Lower lobe of right lung (tissue), 2 donors: ENCODE measurements around the gene ARHGAP24. TPM values are rescaled to one million over a fixed set of nuclear protein-coding genes. Genes with fewer than 3 reads are reported as not detected.

Experiments
- ATAC-seq, 2 donors: fragments of 200-7000 bp; cut with Tn5 transposase; one replicate each; pipeline ENCODE4 v1.9.1; 2020 to 2022; ENCODE audit warnings: mild to moderate bottlenecking in 2 of 2, moderate library complexity in 2 of 2
- DNase-seq: peaks from one replicate; pipeline ENCODE4 v3.0.0-alpha.2; 2020
- H3K27ac ChIP-seq: fragments of 200-600 bp; one replicate; pipeline ENCODE4 v1.8.0; 2022
- H3K27me3 ChIP-seq: fragments of 200-600 bp; one replicate; pipeline ENCODE4 v1.8.0; 2022; ENCODE audit warnings: low read depth
- H3K36me3 ChIP-seq: fragments of 200-600 bp; one replicate; pipeline ENCODE4 v1.8.0; 2022; ENCODE audit warnings: mild to moderate bottlenecking
- H3K4me1 ChIP-seq: fragments of 200-600 bp; one replicate; pipeline ENCODE4 v1.8.0; 2022
- H3K4me3 ChIP-seq: fragments of 200-600 bp; one replicate; pipeline ENCODE4 v1.8.0; 2022; ENCODE audit warnings: mild to moderate bottlenecking
- H3K9me3 ChIP-seq: fragments of 200-600 bp; one replicate; pipeline ENCODE4 v1.8.0; 2022
- CTCF ChIP-seq: fragments of 200-600 bp; IDR thresholded peaks from one replicate; pipeline ENCODE4 v1.8.0; 2022; ENCODE audit warnings: antibody characterized with exemption, mild to moderate bottlenecking
- intact Hi-C: fragments of 100-400 bp; cut with DNase I; formaldehyde crosslinking; loops from one replicate; pipeline ENCODE4 v1.11.0; 2022
- total RNA-seq: library from RNA; stranded (reverse); fragmentation: NEBNext Ultra II Directional; extraction: Animal tissue kit (Norgen Biotek cat#: 25700); gene quantifications from one replicate; pipeline ENCODE4 v1.2.1, GENCODE V29; 2021
- donor health status: DM: no; HTN: yes; CAD: no; lungs with severe emphysema.

The ARHGAP24 gene
- total RNA-seq, 1 donor from 2014 or later, result 28.7 TPM

GRCh38 chr4:85703096-85703495 lies 228.1 kb downstream of the ARHGAP24 start:
- no peaks in the 10 kb centered on the region for H3K36me3 ChIP-seq
- intact Hi-C loops, result no loop called here
- no peak for DNase-seq
- no peaks in the 10 kb centered on the region for H3K27me3 ChIP-seq
- no peak for TF ChIP-seq CTCF
- ATAC-seq, result no peak
- H3K4me1 ChIP-seq, result no peaks in the 10 kb centered on the region
- H3K4me3 ChIP-seq, result no peak overlapping the region
- no peak overlapping the region for H3K27ac ChIP-seq
- H3K9me3 ChIP-seq, result no peaks in the 10 kb centered on the region

GRCh38 chr4:85707611-85708010 lies 232.7 kb downstream of the ARHGAP24 start:
- no peak overlapping the region for H3K4me3 ChIP-seq
- intact Hi-C loops, result no loop called here
- H3K4me1 ChIP-seq, result no peaks in the 10 kb centered on the region
- H3K27ac ChIP-seq, result no peak overlapping the region
- ATAC-seq (no peak), DNase-seq (no peak)
- H3K9me3 ChIP-seq, result no peaks in the 10 kb centered on the region
- no peaks in the 10 kb centered on the region for H3K27me3 ChIP-seq
- TF ChIP-seq CTCF, result no peak
- H3K36me3 ChIP-seq, result no peaks in the 10 kb centered on the region

- Histone ChIP-seq H3K27me3 (no peaks in the 10 kb centered on the region), H3K4me3 (no peak overlapping the region), H3K4me1 (no peaks in the 10 kb centered on the region), H3K36me3 (no peaks in the 10 kb centered on the region), H3K9me3 (no peaks in the 10 kb centered on the region), H3K27ac (no peak overlapping the region)
- no peak for ATAC-seq
- intact Hi-C loops, result no loop called here
- TF ChIP-seq CTCF, result no peak
- DNase-seq, result no peak
These were observed 233.5 kb downstream of the ARHGAP24 start for GRCh38 chr4:85708468-85708867.

GRCh38 chr4:85713005-85713404 lies 238.1 kb downstream of the ARHGAP24 start:
- H3K4me1 ChIP-seq, result no peaks in the 10 kb centered on the region
- no peak for ATAC-seq
- no peak for TF ChIP-seq CTCF
- no peaks in the 10 kb centered on the region for H3K9me3 ChIP-seq
- H3K36me3 ChIP-seq, result no peaks in the 10 kb centered on the region
- DNase-seq, result no peak
- H3K4me3 ChIP-seq, result no peak overlapping the region
- H3K27me3 ChIP-seq, result no peaks in the 10 kb centered on the region
- no peak overlapping the region for H3K27ac ChIP-seq
- intact Hi-C loops, result no loop called here

- intact Hi-C loops, result no loop called here
- TF ChIP-seq CTCF, result no peak
- Histone ChIP-seq H3K27me3 (no peaks in the 10 kb centered on the region), H3K36me3 (no peaks in the 10 kb centered on the region), H3K4me1 (no peaks in the 10 kb centered on the region), H3K9me3 (no peaks in the 10 kb centered on the region), H3K4me3 (no peak overlapping the region), H3K27ac (no peak overlapping the region)
- ATAC-seq (no peak), DNase-seq (no peak)
These were observed 241.2 kb downstream of the ARHGAP24 start for GRCh38 chr4:85715991-85716737.
